Endothelial cell of umbilical vein (primary cell): ENCODE data around the gene FAM117B. TPM values are rescaled to one million over a fixed set of nuclear protein-coding genes. Genes with fewer than 3 reads are reported as not detected.

Experiments used
- BruUV-seq: library from RNA; stranded (reverse); fragments of 400-500 nt; replicated peaks from 2 replicates; lab custom pipeline; 2021; lab: Mats Ljungman, UMichigan
- CTCF ChIA-PET: fragments of 300-600, 350-600 bp; sonication (Branson Sonifier 250); formaldehyde crosslinking; loops from one replicate; lab custom pipeline; 2021; ENCODE audit warnings: antibody characterized with exemption, inconsistent platforms; lab: Charles Lee
- POLR2A ChIA-PET: fragments of 300-600, 350-600 bp; sonication (Branson Sonifier 250); formaldehyde crosslinking; loops from one replicate; lab custom pipeline; 2021; ENCODE audit warnings: antibody characterized with exemption, inconsistent platforms; lab: Charles Lee
- DNase-seq: peaks from one replicate; pipeline ENCODE4 v3.0.0-alpha.2; 2011; ENCODE audit warnings: low read depth, low spot score
- FAIRE-seq: peaks from 2 replicates; lab custom pipeline; 2011; peaks lifted over from hg19 to GRCh38; lab: Jason Lieb, UNC
- H2AFZ ChIP-seq: 2 replicates; pipeline ENCODE4 v1.6.0; 2012; ENCODE audit warnings: low read depth, low read length, control low read depth, inconsistent platforms
- H3K27ac ChIP-seq: 2 replicates; pipeline ENCODE4 v1.5.1; 2011; ENCODE audit warnings: low read depth, mild to moderate bottlenecking, control low read depth, low read length, moderate library complexity; ENCODE audit not compliant: insufficient read depth
- H3K27me3 ChIP-seq, 2 experiments: 2 replicates each; pipeline versions ENCODE4 v1.6.0 to v1.6.1; 2011; ENCODE audit warnings: low read length in 2 of 2, mixed read lengths in 1 of 2; ENCODE audit not compliant: control insufficient read depth in 2 of 2, insufficient read depth in 2 of 2
- H3K36me3 ChIP-seq, 2 experiments: 2 replicates in 1 of 2; 3 replicates in 1 of 2; pipeline ENCODE4 v1.5.1; 2011; ENCODE audit warnings: low read length in 2 of 2, mild to moderate bottlenecking in 1 of 2, moderate library complexity in 1 of 2; ENCODE audit not compliant: control insufficient read depth in 2 of 2, insufficient read depth in 2 of 2; ENCODE audit errors: extremely low read depth in 1 of 2
- H3K4me1 ChIP-seq: 3 replicates; pipeline ENCODE4 v1.5.1; 2011; ENCODE audit warnings: mild to moderate bottlenecking, low read length; ENCODE audit not compliant: control insufficient read depth, insufficient read depth; ENCODE audit errors: extremely low read depth
- H3K4me2 ChIP-seq: 2 replicates; pipeline ENCODE4 v1.6.1; 2011; ENCODE audit warnings: low read length, control low read depth, mixed read lengths; ENCODE audit not compliant: insufficient read depth
- H3K4me3 ChIP-seq, 3 experiments: fragments of 200-600 bp in 1 of 3; sonication (generic), shearing (Covaris generic) in 1 of 3; replicated peaks in 1 of 3; 2 replicates each; pipeline ENCODE4 v1.5.1; 2011 to 2016; ENCODE audit warnings: control low read depth in 3 of 3, low read length in 3 of 3, mild to moderate bottlenecking in 2 of 3, inconsistent platforms in 1 of 3, low read depth in 1 of 3, moderate library complexity in 1 of 3; ENCODE audit not compliant: insufficient read depth in 1 of 3
- H3K79me2 ChIP-seq: 2 replicates; pipeline ENCODE4 v1.6.0; 2012; ENCODE audit warnings: low read length, inconsistent platforms; ENCODE audit not compliant: control insufficient read depth, insufficient read depth
- H3K9ac ChIP-seq: replicated peaks from 2 replicates; pipeline ENCODE3; 2011; ENCODE audit warnings: low read length, control low read depth; ENCODE audit not compliant: insufficient read depth; ENCODE audit errors: extremely low read depth
- H3K9me1 ChIP-seq: replicated peaks from 3 replicates; pipeline ENCODE4 v1.6.0; 2011; ENCODE audit warnings: mild to moderate bottlenecking, low read length; ENCODE audit not compliant: control insufficient read depth, insufficient read depth; ENCODE audit errors: extremely low read depth
- H3K9me3 ChIP-seq: replicated peaks from 2 replicates; pipeline ENCODE4 v1.5.1; 2012; ENCODE audit warnings: low read length, inconsistent platforms; ENCODE audit not compliant: control insufficient read depth, insufficient read depth
- H4K20me1 ChIP-seq: replicated peaks from 2 replicates; pipeline ENCODE3; 2011; ENCODE audit warnings: mild to moderate bottlenecking, low read length; ENCODE audit not compliant: control insufficient read depth, insufficient read depth; ENCODE audit errors: extremely low read depth
- EZH2 ChIP-seq: IDR thresholded peaks from 2 replicates; pipeline ENCODE4 v1.6.1; 2012; ENCODE audit warnings: borderline replicate concordance, low read depth, mild to moderate bottlenecking, moderate library complexity, low read length, inconsistent platforms; ENCODE audit not compliant: severe bottlenecking
- FOS ChIP-seq: IDR thresholded peaks from 2 replicates; pipeline ENCODE4 v1.6.1; 2011; ENCODE audit warnings: mild to moderate bottlenecking, low read length, moderate library complexity, borderline replicate concordance; ENCODE audit not compliant: insufficient read depth
- GATA2 ChIP-seq: IDR thresholded peaks from 2 replicates; pipeline ENCODE4 v1.7.0; 2011; ENCODE audit warnings: low read depth, mild to moderate bottlenecking, moderate library complexity, mixed read lengths, low read length; ENCODE audit not compliant: insufficient read length, insufficient read depth
- MYC ChIP-seq: IDR thresholded peaks from one replicate; pipeline ENCODE4 v1.6.1; 2011; ENCODE audit warnings: mild to moderate bottlenecking, low read depth, low read length
- POLR2A ChIP-seq: IDR thresholded peaks from 2 replicates; pipeline ENCODE4 v1.6.1; 2012; ENCODE audit warnings: low read depth, mild to moderate bottlenecking, control low read depth, low read length
- POLR2AphosphoS5 ChIP-seq: IDR thresholded peaks from 2 replicates; pipeline ENCODE4 v1.6.1; 2012; ENCODE audit warnings: low read depth, mild to moderate bottlenecking, control low read depth, low read length, moderate library complexity; ENCODE audit not compliant: insufficient read depth
- dilution Hi-C: fragments of 300-500 bp; cut with MboI; formaldehyde crosslinking; loops from one replicate; pipeline ENCODE4 v1.15.0; 2019; ENCODE audit warnings: low sequenced_read_pairs; ENCODE audit not compliant: extremely low pct_ligation_motif_present
- intact Hi-C: fragments of 100-400 bp; cut with micrococcal nuclease; formaldehyde crosslinking; loops from one replicate; pipeline ENCODE4 v1.10.0; 2022
- polyA plus RNA-seq, 4 experiments: library from polyadenylated mRNA; depleted of rRNA in 3 of 4; stranded (reverse) in 3 of 4; unstranded in 1 of 4; fragments of >200 nt; gene quantifications; 2 replicates each; pipeline versions ENCODE4 v1.2.1 to v1.2.3, GENCODE V29; 2011 to 2012; ENCODE audit warnings: missing spikeins in 1 of 4
- total RNA-seq: library from RNA; stranded (reverse); gene quantifications from 2 replicates; pipeline ENCODE4 v1.2.3, GENCODE V29; 2021
- TF ChIP-seq, protein P1 (sequence below), 2 donors: IDR thresholded peaks; 1 replicate in 1 of 2; 2 replicates in 1 of 2; pipeline ENCODE4 v1.5.1; 2011; ENCODE audit warnings: low read length in 2 of 2, mild to moderate bottlenecking in 2 of 2, moderate library complexity in 2 of 2, control low read depth in 1 of 2, inconsistent platforms in 1 of 2, low read depth in 1 of 2; ENCODE audit not compliant: insufficient read depth in 1 of 2; ENCODE audit errors: extremely low read depth in 1 of 2

The FAM117B gene
- total and polyA plus RNA-seq, 2 donors (not counting 3 experiments of a cell fraction or from before 2014, with no cell fraction given) = 1.3 to 7.0 TPM

DNA sequence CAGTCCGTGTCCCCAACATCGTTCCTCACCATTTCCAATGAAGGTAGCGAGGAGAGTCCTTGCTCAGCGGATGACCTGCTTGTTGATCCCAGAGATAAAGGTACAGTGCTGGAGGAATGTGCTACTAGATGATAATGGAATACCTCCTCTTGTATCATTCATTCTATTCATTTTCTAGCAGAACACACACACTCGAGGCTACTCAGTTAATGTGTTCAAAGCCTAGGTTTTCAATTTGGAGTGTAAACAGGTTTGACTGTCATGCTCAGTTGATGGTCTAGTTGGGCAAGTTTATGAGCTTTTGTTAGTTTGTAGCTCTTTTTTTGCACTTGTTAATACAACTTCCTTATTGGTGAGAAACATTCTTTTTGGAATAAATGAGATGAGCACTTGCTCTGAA is 122.6 kb downstream of the FAM117B start:
- Histone ChIP-seq H2AFZ (no peak overlapping the region), H3K27me3 (no peaks in the 10 kb centered on the region), H3K4me1 (no peaks in the 10 kb centered on the region), H3K9me1 (no peaks in the 10 kb centered on the region), H3K4me3 (no peak overlapping the region), H3K4me2 (no peak overlapping the region), H3K79me2 (no peaks in the 10 kb centered on the region), H3K36me3 (no peaks in the 10 kb centered on the region), H3K9me3 (no peaks in the 10 kb centered on the region), H4K20me1 (no peaks in the 10 kb centered on the region), H3K27ac (no peak overlapping the region), H3K9ac (no peak overlapping the region)
- DNase-seq (no peak), FAIRE-seq (no peak)
- ChIA-PET CTCF (interaction anchor here (1.2 to 1.8 kb wide), 2 partner anchors 12 to 113 kb away, joined by 3 to 5 read pairs; no protein-coding TSS in a partner anchor), POLR2A (no interaction called here)
- intact Hi-C loops = no loop called here
- dilution Hi-C loops = no loop called here
- TF ChIP-seq POLR2A = no peak
- no peak for TF ChIP-seq POLR2AphosphoS5
- TF ChIP-seq MYC = no peak
- TF ChIP-seq, protein P1, sequence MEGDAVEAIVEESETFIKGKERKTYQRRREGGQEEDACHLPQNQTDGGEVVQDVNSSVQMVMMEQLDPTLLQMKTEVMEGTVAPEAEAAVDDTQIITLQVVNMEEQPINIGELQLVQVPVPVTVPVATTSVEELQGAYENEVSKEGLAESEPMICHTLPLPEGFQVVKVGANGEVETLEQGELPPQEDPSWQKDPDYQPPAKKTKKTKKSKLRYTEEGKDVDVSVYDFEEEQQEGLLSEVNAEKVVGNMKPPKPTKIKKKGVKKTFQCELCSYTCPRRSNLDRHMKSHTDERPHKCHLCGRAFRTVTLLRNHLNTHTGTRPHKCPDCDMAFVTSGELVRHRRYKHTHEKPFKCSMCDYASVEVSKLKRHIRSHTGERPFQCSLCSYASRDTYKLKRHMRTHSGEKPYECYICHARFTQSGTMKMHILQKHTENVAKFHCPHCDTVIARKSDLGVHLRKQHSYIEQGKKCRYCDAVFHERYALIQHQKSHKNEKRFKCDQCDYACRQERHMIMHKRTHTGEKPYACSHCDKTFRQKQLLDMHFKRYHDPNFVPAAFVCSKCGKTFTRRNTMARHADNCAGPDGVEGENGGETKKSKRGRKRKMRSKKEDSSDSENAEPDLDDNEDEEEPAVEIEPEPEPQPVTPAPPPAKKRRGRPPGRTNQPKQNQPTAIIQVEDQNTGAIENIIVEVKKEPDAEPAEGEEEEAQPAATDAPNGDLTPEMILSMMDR (IDR thresholded peaks at IDR 0.05; ENCODE audit: extremely low read depth in 1 of 2, insufficient read depth in 1 of 2, low read depth in 1 of 2, low read length in 2 of 2) = no peak
- no peak for TF ChIP-seq GATA2
- BruUV-seq = no TSS peak

DNA sequence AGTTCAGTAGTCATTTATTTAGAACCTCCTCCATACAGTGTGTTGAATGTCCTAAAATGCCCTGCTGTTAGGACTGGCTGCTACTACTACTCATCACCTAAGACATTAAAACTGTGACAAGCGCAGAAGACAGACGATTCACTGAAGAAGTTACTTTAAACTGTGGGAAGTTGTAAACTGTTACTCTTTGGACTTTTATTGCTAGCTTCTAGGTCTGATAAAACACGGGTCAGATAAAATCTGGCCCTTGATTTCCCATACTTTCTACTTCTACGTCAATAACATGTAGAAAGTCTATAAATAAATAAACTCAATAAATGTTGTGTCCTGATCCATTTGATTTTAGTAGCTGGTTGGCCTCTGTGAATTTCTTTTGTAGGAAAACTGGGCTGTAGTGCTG is 123.4 kb downstream of the FAM117B start:
- CTCF ChIA-PET = interaction anchor here (1.2 to 1.8 kb wide), 2 partner anchors 11 to 112 kb away, joined by 3 to 5 read pairs; no protein-coding TSS in a partner anchor
- intact Hi-C loops = no loop called here

More for the DNA sequence above, 123.4 kb downstream of the FAM117B start:
- H3K9ac ChIP-seq = no peak overlapping the region
- BruUV-seq = no TSS peak
- H3K36me3 ChIP-seq = no peaks in the 10 kb centered on the region
- no peak overlapping the region for H2AFZ ChIP-seq
- no peak overlapping the region for H3K27ac ChIP-seq
- no peaks in the 10 kb centered on the region for H3K4me1 ChIP-seq
- H3K9me1 ChIP-seq = no peaks in the 10 kb centered on the region
- no peak for TF ChIP-seq EZH2
- TF ChIP-seq FOS = no peak
- H3K79me2 ChIP-seq = no peaks in the 10 kb centered on the region
- FAIRE-seq = no peak
- H3K9me3 ChIP-seq = no peaks in the 10 kb centered on the region
- dilution Hi-C loops = no loop called here
- H3K27me3 ChIP-seq = no peaks in the 10 kb centered on the region
- H4K20me1 ChIP-seq = no peaks in the 10 kb centered on the region
- POLR2A ChIA-PET = no interaction called here
- no peak overlapping the region for H3K4me2 ChIP-seq
- no peak for DNase-seq
- no peak overlapping the region for H3K4me3 ChIP-seq
